Measurements from ENCODE around the gene VAPA. TPM values are rescaled to one million over a fixed set of nuclear protein-coding genes. Genes with fewer than 3 reads are reported as not detected.

The VAPA gene
- total and polyA plus RNA-seq, 9 of the 15 experiments (the other 6 are each of a cell fraction or from before 2014, with no cell fraction given), result 219 to 902 (median 526) TPM

DNA sequence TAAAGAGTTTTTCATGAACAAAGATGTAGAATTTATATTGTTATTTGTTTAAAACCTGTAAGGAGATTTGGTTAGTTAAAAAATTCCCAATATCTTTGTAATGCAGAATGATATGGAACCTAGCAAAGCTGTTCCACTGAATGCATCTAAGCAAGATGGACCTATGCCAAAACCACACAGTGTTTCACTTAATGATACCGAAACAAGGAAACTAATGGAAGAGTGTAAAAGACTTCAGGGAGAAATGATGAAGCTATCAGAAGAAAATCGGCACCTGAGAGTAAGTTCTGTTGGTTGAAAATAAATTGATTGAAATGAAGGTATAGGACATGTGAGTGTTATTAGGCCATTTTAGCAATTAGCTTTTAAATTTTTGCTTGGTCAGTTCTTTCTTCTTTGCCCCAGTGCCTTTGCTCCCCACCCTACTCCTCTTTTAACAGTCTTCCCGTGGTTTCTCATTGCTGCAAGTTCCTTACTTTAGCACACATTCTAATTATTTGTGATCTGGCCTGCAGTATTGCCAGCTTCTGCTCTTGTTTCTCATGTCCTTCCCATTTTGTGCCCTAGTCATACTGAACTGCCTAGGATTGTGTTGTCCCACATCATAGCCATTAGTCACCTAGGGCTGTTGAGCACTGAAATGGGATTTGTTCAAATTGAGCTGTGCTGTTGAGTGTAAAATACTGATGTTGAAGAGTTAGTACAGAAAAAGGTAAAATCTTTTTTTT is 36.6 kb downstream of the VAPA start (continued):
- TF ChIP-seq C11orf30 (IDR thresholded peaks at IDR 0.05; ENCODE audit: low read depth) (peak; percentile 79), POLR2AphosphoS2 (IDR thresholded peaks at IDR 0.05; ENCODE audit: low read length) (peak; percentile 56; the same call in 1 of the 2 replicates), CBX8 (IDR thresholded peaks at IDR 0.05; ENCODE audit: borderline replicate concordance, extremely low read depth, low read depth, low read length, poor library complexity, severe bottlenecking) (no peak), SMAD4 (CRISPR knock-in tag; conservative IDR thresholded peaks at IDR 0.05) (no peak), MAFG (tag; conservative IDR thresholded peaks at IDR 0.05) (peak; percentile 36), CHD1 (IDR thresholded peaks at IDR 0.05; ENCODE audit: low read length) (no peak), SAFB (IDR thresholded peaks at IDR 0.05; ENCODE audit: borderline replicate concordance, low read depth, low read length) (no peak), ESRRB (CRISPR knock-in tag; IDR thresholded peaks at IDR 0.05; ENCODE audit: borderline replicate concordance) (no peak), FOXK2 (conservative IDR thresholded peaks at IDR 0.05 in 1 of 2, IDR thresholded peaks at IDR 0.05 in 1 of 2; ENCODE audit: low read depth in 2 of 2) (peak in 1 of 2 experiments; percentile 50; a peak in 1 of 4 replicates), HDAC2 (IDR thresholded peaks at IDR 0.05) (peak; percentile 25; the same call in 1 of the 2 replicates), ZNF316 (IDR thresholded peaks at IDR 0.05) (peak; percentile 79), ZNF766 (CRISPR knock-in tag; conservative IDR thresholded peaks at IDR 0.05) (0 out of 2 replicates have a peak, but pooled peaks have one; percentile 31), NFIC (IDR thresholded peaks at IDR 0.05) (peak; percentile 90), YY1 (IDR thresholded peaks at IDR 0.05; ENCODE audit: borderline replicate concordance in 1 of 3, control insufficient read depth in 1 of 3, extremely low read depth in 1 of 3, insufficient read depth in 3 of 3, insufficient read length in 1 of 3, insufficient replicate concordance in 2 of 3, low read depth in 1 of 3, low read length in 2 of 3) (no peak), CREB1 (IDR thresholded peaks at IDR 0.05) (no peak), CREB1 (CRISPR knock-in tag; IDR thresholded peaks at IDR 0.05) (no peak)
- TF ChIP-seq, protein P1, sequence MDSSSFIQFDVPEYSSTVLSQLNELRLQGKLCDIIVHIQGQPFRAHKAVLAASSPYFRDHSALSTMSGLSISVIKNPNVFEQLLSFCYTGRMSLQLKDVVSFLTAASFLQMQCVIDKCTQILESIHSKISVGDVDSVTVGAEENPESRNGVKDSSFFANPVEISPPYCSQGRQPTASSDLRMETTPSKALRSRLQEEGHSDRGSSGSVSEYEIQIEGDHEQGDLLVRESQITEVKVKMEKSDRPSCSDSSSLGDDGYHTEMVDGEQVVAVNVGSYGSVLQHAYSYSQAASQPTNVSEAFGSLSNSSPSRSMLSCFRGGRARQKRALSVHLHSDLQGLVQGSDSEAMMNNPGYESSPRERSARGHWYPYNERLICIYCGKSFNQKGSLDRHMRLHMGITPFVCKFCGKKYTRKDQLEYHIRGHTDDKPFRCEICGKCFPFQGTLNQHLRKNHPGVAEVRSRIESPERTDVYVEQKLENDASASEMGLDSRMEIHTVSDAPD (CRISPR knock-in tag; IDR thresholded peaks at IDR 0.05), result no peak
- TF ChIP-seq, protein P2, sequence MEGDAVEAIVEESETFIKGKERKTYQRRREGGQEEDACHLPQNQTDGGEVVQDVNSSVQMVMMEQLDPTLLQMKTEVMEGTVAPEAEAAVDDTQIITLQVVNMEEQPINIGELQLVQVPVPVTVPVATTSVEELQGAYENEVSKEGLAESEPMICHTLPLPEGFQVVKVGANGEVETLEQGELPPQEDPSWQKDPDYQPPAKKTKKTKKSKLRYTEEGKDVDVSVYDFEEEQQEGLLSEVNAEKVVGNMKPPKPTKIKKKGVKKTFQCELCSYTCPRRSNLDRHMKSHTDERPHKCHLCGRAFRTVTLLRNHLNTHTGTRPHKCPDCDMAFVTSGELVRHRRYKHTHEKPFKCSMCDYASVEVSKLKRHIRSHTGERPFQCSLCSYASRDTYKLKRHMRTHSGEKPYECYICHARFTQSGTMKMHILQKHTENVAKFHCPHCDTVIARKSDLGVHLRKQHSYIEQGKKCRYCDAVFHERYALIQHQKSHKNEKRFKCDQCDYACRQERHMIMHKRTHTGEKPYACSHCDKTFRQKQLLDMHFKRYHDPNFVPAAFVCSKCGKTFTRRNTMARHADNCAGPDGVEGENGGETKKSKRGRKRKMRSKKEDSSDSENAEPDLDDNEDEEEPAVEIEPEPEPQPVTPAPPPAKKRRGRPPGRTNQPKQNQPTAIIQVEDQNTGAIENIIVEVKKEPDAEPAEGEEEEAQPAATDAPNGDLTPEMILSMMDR (IDR thresholded peaks at IDR 0.05 in 2 of 3, conservative IDR thresholded peaks at IDR 0.05 in 1 of 3; ENCODE audit: insufficient read depth in 2 of 3, low read depth in 1 of 3, low read length in 3 of 3), result no peak
- TF ChIP-seq, protein P3, sequence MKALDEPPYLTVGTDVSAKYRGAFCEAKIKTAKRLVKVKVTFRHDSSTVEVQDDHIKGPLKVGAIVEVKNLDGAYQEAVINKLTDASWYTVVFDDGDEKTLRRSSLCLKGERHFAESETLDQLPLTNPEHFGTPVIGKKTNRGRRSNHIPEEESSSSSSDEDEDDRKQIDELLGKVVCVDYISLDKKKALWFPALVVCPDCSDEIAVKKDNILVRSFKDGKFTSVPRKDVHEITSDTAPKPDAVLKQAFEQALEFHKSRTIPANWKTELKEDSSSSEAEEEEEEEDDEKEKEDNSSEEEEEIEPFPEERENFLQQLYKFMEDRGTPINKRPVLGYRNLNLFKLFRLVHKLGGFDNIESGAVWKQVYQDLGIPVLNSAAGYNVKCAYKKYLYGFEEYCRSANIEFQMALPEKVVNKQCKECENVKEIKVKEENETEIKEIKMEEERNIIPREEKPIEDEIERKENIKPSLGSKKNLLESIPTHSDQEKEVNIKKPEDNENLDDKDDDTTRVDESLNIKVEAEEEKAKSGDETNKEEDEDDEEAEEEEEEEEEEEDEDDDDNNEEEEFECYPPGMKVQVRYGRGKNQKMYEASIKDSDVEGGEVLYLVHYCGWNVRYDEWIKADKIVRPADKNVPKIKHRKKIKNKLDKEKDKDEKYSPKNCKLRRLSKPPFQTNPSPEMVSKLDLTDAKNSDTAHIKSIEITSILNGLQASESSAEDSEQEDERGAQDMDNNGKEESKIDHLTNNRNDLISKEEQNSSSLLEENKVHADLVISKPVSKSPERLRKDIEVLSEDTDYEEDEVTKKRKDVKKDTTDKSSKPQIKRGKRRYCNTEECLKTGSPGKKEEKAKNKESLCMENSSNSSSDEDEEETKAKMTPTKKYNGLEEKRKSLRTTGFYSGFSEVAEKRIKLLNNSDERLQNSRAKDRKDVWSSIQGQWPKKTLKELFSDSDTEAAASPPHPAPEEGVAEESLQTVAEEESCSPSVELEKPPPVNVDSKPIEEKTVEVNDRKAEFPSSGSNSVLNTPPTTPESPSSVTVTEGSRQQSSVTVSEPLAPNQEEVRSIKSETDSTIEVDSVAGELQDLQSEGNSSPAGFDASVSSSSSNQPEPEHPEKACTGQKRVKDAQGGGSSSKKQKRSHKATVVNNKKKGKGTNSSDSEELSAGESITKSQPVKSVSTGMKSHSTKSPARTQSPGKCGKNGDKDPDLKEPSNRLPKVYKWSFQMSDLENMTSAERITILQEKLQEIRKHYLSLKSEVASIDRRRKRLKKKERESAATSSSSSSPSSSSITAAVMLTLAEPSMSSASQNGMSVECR (CRISPR knock-in tag; IDR thresholded peaks at IDR 0.05), result peak; percentile 22; the same call in 1 of the 2 replicates
